ENCODE data around the gene CCDC93.

Gene CCDC93

GRCh38 chr2:118013724-118014491 is at the start of gene CCDC93:
CCDC93 (minus strand) TSS chr2:118014070; CDS start chr2:118013995, 75 bp downstream.
- peak; percentile 83 to 84 for DNase-seq

GRCh38 chr2:118062669-118063068 is 48.8 kb upstream of the CCDC93 start:
- no peak for DNase-seq

- no peak for DNase-seq
Measured at GRCh38 chr2:118062048-118062447, 48.2 kb upstream of the CCDC93 start.

DNA sequence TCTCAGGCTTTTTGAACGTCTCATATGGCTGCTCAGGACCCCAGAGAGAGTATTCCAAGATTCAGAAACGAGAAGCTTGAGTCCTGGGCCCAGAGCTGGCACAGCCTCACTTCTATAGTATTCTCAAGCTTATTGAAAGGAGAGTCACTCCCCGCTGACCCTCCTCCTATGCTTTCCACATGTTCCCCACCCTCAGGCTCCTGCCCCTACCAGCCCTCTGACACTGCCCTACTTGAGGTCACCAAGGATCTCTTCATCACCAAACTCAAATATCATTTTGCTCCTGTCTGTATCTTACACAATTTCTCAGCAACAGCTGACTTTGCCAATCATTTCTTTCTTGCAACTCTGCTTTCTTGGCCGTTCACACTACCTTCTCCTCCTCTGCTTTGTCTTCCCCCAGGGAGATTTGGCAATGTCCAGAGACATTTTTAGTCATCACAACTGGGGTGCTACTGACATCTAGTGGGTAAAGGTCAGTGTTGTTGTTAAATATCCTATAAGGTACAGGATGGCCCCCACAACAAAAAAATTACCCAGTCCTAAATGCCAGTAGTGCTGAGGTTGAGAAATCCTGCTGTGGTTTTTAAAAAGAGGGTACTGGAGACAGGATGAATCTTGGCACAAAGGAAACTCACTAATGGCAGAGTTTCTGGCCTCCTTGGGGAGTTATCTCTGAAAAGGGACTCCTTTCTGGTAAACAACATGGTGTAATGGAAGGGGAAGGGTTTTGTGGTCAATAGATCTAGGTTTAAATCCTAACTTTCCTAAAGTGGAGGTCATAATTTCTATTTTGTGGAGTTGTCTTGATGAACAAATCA is 47.5 kb upstream of the CCDC93 start:
- DNase-seq, result no peak

DNA sequence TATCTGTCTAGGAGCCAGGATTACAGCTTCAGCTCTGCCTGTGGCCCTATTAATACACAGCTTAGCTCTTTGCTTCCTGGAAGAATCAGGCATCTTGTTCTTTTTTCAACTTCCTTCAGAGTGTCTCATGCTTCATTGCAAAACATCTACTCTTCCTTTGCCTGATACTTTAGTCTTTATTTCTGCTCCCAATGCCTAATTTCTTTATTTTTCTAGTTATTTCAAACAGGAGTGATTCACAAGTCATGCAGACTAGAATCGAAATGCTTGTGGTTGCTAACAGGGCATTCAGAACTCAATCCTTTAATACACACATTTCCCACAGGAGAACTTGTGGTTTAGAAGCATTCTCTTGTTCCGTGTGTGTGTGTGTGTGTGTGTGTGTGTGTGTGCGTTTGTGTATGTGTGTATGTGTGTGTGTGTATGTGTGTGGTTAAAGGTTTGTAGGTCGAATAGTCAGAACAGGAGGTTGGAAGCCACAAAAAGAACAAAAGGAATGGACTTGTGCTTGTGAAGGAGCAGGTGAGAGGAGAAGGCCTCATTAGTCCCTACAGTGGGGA is 46.1 kb upstream of the CCDC93 start:
- DNase-seq, result no peak

DNA sequence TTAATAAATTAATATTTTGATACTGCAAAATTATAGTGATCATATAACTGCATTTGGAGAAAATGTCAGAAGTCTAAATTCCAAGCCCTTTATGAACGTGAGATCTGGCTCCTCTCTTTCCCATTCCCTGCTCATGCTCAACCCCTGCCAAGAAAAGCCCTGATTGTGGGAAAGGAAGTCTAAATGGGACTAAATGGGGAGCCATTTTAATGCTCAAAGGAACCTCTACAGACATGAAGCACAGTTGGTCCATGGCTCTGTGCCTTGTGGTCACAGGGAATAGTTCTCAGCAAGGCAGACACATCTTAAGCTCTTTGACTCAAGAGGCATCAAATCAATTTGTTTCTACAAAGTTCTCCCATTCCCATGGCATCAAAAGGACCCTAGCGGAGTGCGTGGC is 45.1 kb upstream of the CCDC93 start:
- DNase-seq, result no peak

DNA sequence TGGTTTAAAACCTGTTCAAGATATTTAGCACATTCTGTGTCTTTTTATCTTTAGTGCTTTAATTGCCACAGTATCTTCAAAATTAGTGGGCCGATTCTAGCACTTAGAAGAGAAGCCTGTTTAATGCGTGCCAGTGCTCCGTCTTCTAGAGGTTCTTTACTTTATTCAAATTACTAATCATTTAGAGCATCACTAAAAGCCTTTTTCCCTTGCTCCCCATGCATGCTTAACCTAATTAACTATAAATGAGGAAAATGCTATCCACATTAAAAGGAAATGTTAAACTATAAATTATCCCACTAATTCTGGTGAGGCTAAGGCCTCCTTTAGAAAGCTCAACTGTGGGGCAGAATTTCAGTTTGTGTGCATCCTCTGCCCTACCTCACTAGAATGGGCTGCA is 42.9 kb upstream of the CCDC93 start:
- DNase-seq, result no peak

DNA sequence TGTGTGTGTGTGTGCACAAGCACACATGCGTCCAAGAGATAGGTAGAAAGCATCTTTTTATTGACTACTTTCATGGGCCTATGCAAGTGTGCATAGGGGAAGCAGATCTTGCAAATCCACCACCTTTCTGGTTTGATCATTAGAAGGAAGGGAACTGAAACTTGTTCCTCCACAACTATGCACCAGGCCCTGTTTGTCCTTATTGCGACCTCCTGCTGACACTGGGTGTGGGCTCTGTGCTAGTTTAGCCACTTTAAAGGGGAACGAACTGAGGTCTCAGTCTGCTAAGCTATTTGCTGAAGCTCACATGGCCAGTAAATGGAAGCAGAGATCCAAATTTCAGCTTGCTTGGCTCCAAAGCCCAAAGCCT is 42.3 kb upstream of the CCDC93 start:
- DNase-seq, result no peak

- no peak for DNase-seq
Measured at GRCh38 chr2:118055512-118056164, 41.8 kb upstream of the CCDC93 start.

- no peak for DNase-seq
Measured at GRCh38 chr2:118054213-118055008, 40.5 kb upstream of the CCDC93 start.

GRCh38 chr2:118053681-118054080 is 39.8 kb upstream of the CCDC93 start:
- no peak for DNase-seq

DNA sequence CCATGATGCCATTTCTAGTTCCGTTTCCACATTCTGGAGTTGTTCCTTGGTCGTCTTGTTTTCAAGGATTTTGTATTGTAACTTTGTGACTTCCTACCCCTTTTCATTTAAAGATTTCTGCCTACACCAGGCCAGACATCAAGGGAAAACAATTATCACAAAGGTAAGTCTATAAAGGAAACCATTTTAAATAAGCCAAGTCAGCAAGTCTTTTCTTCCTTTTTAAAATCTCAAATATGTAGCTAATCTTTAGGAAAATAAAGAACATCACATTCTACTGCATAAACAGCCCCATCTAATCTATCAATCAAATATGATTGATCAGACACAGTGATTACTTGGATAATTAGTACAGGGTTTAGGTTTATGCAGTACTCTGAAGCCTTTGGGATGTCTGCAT is 38.6 kb upstream of the CCDC93 start:
- no peak for DNase-seq

GRCh38 chr2:118051826-118052358 is 38.0 kb upstream of the CCDC93 start:
- no peak for DNase-seq

DNA sequence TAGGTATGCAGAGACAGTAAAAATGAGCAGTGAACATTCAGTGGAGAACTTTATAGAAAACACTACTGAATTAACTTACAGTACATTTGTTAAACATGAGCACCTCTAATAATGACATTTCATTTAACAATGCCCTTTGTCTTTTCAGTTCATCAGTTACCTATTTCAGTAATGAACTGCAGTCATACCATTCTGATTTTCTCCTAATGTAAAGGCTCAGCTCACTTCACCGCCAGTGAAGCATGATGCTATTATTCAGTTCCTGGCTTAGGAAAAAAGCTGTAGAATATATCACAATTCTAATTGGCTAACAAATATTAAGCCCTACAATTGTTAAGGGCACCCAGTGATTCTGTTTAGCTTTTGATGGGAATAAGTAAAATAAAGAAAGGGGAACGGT is 37.1 kb upstream of the CCDC93 start:
- DNase-seq, result no peak

GRCh38 chr2:118050386-118050785 is 36.5 kb upstream of the CCDC93 start:
- DNase-seq, result no peak

GRCh38 chr2:118049816-118050140 is 35.9 kb upstream of the CCDC93 start:
- DNase-seq, result no peak

DNA sequence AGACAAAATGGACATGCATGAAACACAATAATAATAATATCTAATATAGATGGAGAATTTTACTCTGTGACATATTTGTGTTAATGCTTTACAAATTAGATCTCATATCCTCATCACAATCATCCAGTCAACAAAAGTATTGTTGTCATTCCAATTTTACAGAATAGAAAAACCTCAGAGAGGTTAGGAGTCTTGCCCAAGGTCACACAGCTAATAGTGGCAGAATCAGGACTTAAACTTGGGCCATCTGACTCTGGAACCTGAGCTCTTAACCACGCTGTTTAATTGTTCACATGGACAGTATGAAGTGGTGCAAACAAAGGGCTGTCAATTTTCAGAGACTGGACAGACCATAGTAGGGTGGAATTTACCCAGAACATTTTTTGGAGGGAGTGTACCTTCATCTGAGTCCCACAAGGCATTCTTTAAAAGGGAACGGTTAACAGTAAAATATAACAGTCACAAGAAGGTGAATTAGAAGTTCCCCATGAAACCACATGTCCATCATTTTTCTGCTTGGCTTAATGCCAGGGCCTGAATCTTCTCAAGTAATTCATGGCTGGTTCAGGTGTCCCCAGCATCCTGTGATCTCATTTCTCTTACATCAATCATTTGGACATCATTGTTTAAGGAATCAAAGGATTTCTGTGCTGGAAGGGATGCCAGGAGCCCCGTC is 35.4 kb upstream of the CCDC93 start:
- no peak for DNase-seq

- no peak for DNase-seq
Measured at GRCh38 chr2:118048401-118048800, 34.5 kb upstream of the CCDC93 start.

- no peak for DNase-seq
Measured at GRCh38 chr2:118047380-118047826, 33.5 kb upstream of the CCDC93 start.

- no peak for DNase-seq
Measured at GRCh38 chr2:118046634-118047210, 32.9 kb upstream of the CCDC93 start.

- no peak for DNase-seq
Measured at GRCh38 chr2:118045286-118045685, 31.4 kb upstream of the CCDC93 start.
